T-cell (primary cell): ENCODE measurements around the gene FAM83E. TPM values are rescaled to one million over a fixed set of nuclear protein-coding genes. Genes with fewer than 3 reads are reported as not detected.

Experiments used
- ATAC-seq, 4 experiments: fragments of 200-7000 bp in 3 of 4; fragments of 150-1000 bp in 1 of 4; cut with Tn5 transposase; replicated peaks in 1 of 4; 1 replicate in 3 of 4; 2 replicates in 1 of 4; pipeline ENCODE4 v1.10.0; 2021; ENCODE audit warnings: moderate library complexity in 3 of 4, mild to moderate bottlenecking in 2 of 4, moderate number of reproducible peaks in 1 of 4
- CTCF ChIA-PET, 2 donors: fragments of 300-600 bp; sonication (Branson Sonifier 250); formaldehyde crosslinking; loops; one replicate each; lab custom pipeline; 2022; ENCODE audit warnings: antibody characterized with exemption in 2 of 2; lab: Charles Lee
- POLR2A ChIA-PET, 2 donors: fragments of 300-600 bp; sonication (Branson Sonifier 250); formaldehyde crosslinking; loops; one replicate each; lab custom pipeline; 2022; ENCODE audit warnings: antibody characterized with exemption in 2 of 2; lab: Charles Lee
- DNase-seq, 35 experiments: peaks; one replicate each; pipeline versions ENCODE4 v3.0.0 to v3.0.0-alpha.2; 2013 to 2023
- H3K27ac ChIP-seq: one replicate; pipeline ENCODE4 v1.5.1; 2013; ENCODE audit warnings: low read length
- H3K27me3 ChIP-seq, 2 experiments: replicated peaks in 1 of 2; 1 replicate in 1 of 2; 2 replicates in 1 of 2; pipeline versions ENCODE4 v1.6.1 to v1.7.0; 2013; ENCODE audit warnings: low read length in 1 of 2, mixed read lengths in 1 of 2; ENCODE audit not compliant: control insufficient read depth in 2 of 2, insufficient read depth in 2 of 2; ENCODE audit errors: extremely low read depth in 1 of 2
- H3K36me3 ChIP-seq, 2 donors: 1 replicate in 1 of 2; 2 replicates in 1 of 2; pipeline versions ENCODE4 v1.6.1 to v1.7.0; 2013; ENCODE audit warnings: low read length in 1 of 2; ENCODE audit not compliant: control insufficient read depth in 2 of 2, insufficient read depth in 1 of 2; ENCODE audit errors: extremely low read depth in 1 of 2
- H3K4me1 ChIP-seq, 2 experiments: 1 replicate in 1 of 2; 2 replicates in 1 of 2; pipeline versions ENCODE4 v1.6.1 to v1.7.0; 2013; ENCODE audit warnings: low read length in 2 of 2, mixed read lengths in 1 of 2; ENCODE audit not compliant: insufficient read depth in 2 of 2, control insufficient read depth in 1 of 2; ENCODE audit errors: extremely low read depth in 1 of 2
- H3K4me3 ChIP-seq, 2 donors: 1 replicate in 1 of 2; 2 replicates in 1 of 2; pipeline versions ENCODE4 v1.5.1 to v1.7.0; 2013; ENCODE audit warnings: mild to moderate bottlenecking in 2 of 2, low read length in 1 of 2, moderate library complexity in 1 of 2; ENCODE audit not compliant: control insufficient read depth in 1 of 2; ENCODE audit errors: extremely low read depth in 1 of 2
- H3K9me3 ChIP-seq: 2 replicates; pipeline ENCODE4 v1.7.0; 2013
- H3K27ac Mint-ChIP-seq, 2 donors: one replicate each; pipeline ENCODE4 v1.8.0; 2020 to 2021; ENCODE audit warnings: mild to moderate bottlenecking in 2 of 2, mixed read lengths in 2 of 2
- H3K27me3 Mint-ChIP-seq, 2 donors: one replicate each; pipeline ENCODE4 v1.8.0; 2021 to 2022; ENCODE audit warnings: mixed read lengths in 2 of 2
- H3K36me3 Mint-ChIP-seq: one replicate; pipeline ENCODE4 v1.8.0; 2021; ENCODE audit warnings: mixed read lengths
- H3K4me1 Mint-ChIP-seq, 3 donors: one replicate each; pipeline ENCODE4 v1.8.0; 2020 to 2022; ENCODE audit warnings: mixed read lengths in 3 of 3, mild to moderate bottlenecking in 1 of 3
- H3K4me3 Mint-ChIP-seq, 3 donors: one replicate each; pipeline ENCODE4 v1.8.0; 2020 to 2022; ENCODE audit warnings: mild to moderate bottlenecking in 3 of 3, mixed read lengths in 3 of 3, moderate library complexity in 3 of 3
- H3K9me3 Mint-ChIP-seq, 3 donors: one replicate each; pipeline ENCODE4 v1.8.0; 2020 to 2022; ENCODE audit warnings: mixed read lengths in 3 of 3
- WGBS: methylation state at CpG from one replicate; pipeline ENCODE4 v1.1.5; 2013; ENCODE audit warnings: missing lambda C conversion rate; ENCODE audit not compliant: insufficient coverage; 5-methylcytosine and 5-hydroxymethylcytosine counted together
- total RNA-seq, 35 experiments: library from RNA in 6 of 35; stranded (reverse) in 6 of 35; fragments of 120-200 nt in 1 of 35; gene quantifications; one replicate each; pipeline versions ENCODE4 v1.2.1 to v1.2.4 and lab custom pipeline; 2013 to 2026

Gene FAM83E
- total RNA-seq, 5 donors from 2014 or later (not counting 1 experiment from before 2014, with no cell fraction given), result 2.3 to 3.0 (median 2.7) TPM; not detected in 1

DNA sequence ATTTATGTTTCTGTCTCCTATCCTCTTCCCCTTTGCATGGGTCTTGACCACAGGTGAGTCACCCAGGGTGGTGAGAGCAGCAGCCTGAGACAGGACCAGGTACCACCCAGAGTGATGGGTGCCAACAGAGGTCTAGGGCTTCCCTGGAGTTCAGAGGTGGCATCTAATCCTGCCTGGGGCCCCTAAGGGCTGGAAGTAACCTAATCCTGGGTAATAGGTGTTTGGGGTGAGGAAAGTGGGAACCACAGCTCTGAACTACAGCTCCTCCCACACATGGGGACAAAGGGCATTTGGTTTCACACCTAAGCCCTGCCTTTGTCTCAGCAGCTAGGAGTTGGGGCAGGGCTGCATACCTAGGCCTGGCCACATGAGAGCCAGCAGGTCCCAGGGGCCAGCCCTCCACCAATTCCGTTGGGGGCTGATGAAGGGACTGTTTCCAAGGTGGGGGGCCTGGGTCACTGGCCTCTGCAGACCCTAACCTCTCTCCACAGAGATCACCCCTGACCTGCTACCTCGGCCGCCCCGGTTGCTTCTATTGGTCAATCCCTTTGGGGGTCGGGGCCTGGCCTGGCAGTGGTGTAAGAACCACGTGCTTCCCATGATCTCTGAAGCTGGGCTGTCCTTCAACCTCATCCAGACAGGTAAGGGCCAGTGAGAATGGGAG lies 12.5 kb upstream of the FAM83E start:
- CTCF ChIA-PET, result interaction anchor here in 1 of 2 donors (0.5 kb wide), 1 partner anchor 299 kb away, joined by 7 read pairs; no protein-coding TSS in a partner anchor
- no CpG with 5 or more reads among the region's 6 CpGs for WGBS

DNA sequence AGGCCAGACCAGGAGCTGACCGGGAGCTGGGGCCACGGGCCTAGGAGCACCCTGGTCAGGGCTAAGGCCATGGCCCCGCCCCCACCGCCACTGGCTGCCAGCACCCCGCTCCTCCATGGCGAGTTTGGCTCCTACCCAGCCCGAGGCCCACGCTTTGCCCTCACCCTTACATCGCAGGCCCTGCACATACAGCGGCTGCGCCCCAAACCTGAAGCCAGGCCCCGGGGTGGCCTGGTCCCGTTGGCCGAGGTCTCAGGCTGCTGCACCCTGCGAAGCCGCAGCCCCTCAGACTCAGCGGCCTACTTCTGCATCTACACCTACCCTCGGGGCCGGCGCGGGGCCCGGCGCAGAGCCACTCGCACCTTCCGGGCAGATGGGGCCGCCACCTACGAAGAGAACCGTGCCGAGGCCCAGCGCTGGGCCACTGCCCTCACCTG lies 11.0 kb upstream of the FAM83E start:
- CTCF ChIA-PET, result interaction anchor here in 1 of 2 donors (0.6 to 0.7 kb wide), 2 partner anchors 51 to 136 kb away, joined by 4 read pairs; no protein-coding TSS in a partner anchor

More for the DNA sequence above, 12.5 kb upstream of the FAM83E start:
- Histone ChIP-seq H3K4me3 (no peak overlapping the region), H3K4me1 (peaks cover 17 to 62% of the 10 kb centered on the region in 2 experiments), H3K27ac (no peak overlapping the region), H3K9me3 (no peaks in the 10 kb centered on the region), H3K36me3 (peaks cover 26 to 32% of the 10 kb centered on the region in 2 donors), H3K27me3 (no peaks in the 10 kb centered on the region)
- Mint-ChIP-seq H3K4me1 (peaks cover 32 to 50% (median 46%) of the 10 kb centered on the region in 3 donors), H3K36me3 (peaks cover 15% of the 10 kb centered on the region), H3K27me3 (no peaks in the 10 kb centered on the region), H3K27ac (peak overlapping the region; percentile 55 to 65), H3K9me3 (no peaks in the 10 kb centered on the region), H3K4me3 (no peak overlapping the region)
- peak in 2 of 4 experiments; percentile 12 to 42 for ATAC-seq
- peak in 1 of 35 experiments; percentile 36 for DNase-seq
- POLR2A ChIA-PET, result no interaction called here

GRCh38 chr19:48624791-48625723 lies 10.2 kb upstream of the FAM83E start:
- ChIA-PET POLR2A (no interaction called here), CTCF (no interaction called here)
- peaks cover 30 to 47% (median 43%) of the 10 kb centered on the region in 3 donors for H3K4me1 Mint-ChIP-seq
- no peaks in the 10 kb centered on the region for H3K9me3 ChIP-seq
- H3K4me3 Mint-ChIP-seq, result peak overlapping the region; percentile 13 to 78 (median 32)
- ATAC-seq (no peak), DNase-seq (no peak)
- no peaks in the 10 kb centered on the region for H3K27me3 Mint-ChIP-seq
- peaks cover 18% of the 10 kb centered on the region for H3K36me3 Mint-ChIP-seq
- H3K4me1 ChIP-seq, result peaks cover 12 to 50% of the 10 kb centered on the region in 2 experiments
- no peaks in the 10 kb centered on the region for H3K9me3 Mint-ChIP-seq
- peak overlapping the region; percentile 66 for H3K27ac ChIP-seq
- WGBS, result 73% methylated on average over 11 of the region's 24 CpGs
- H3K27ac Mint-ChIP-seq, result peak overlapping the region; percentile 96
- H3K4me3 ChIP-seq, result peak overlapping the region in 1 of 2 donors; percentile 38
- H3K27me3 ChIP-seq, result no peaks in the 10 kb centered on the region
- peaks cover 11 to 13% of the 10 kb centered on the region in 2 donors for H3K36me3 ChIP-seq

More for the DNA sequence above, 11.0 kb upstream of the FAM83E start:
- Histone ChIP-seq H3K4me3 (no peak overlapping the region), H3K36me3 (peaks cover 19 to 21% of the 10 kb centered on the region in 2 donors), H3K27me3 (no peaks in the 10 kb centered on the region), H3K4me1 (peaks cover 13 to 55% of the 10 kb centered on the region in 2 experiments), H3K9me3 (no peaks in the 10 kb centered on the region), H3K27ac (no peak overlapping the region)
- no peaks in the 10 kb centered on the region for H3K9me3 Mint-ChIP-seq
- POLR2A ChIA-PET, result no interaction called here
- no peak overlapping the region for H3K27ac Mint-ChIP-seq
- peaks cover 21% of the 10 kb centered on the region for H3K36me3 Mint-ChIP-seq
- H3K27me3 Mint-ChIP-seq, result no peaks in the 10 kb centered on the region
- no peak overlapping the region for H3K4me3 Mint-ChIP-seq
- H3K4me1 Mint-ChIP-seq, result peaks cover 30 to 48% (median 48%) of the 10 kb centered on the region in 3 donors
- WGBS, result 97% methylated on average over 20 of the region's 30 CpGs
- no peak for ATAC-seq
- no peak for DNase-seq

- Mint-ChIP-seq H3K4me1 (peaks cover 36 to 55% (median 49%) of the 10 kb centered on the region in 3 donors), H3K9me3 (no peaks in the 10 kb centered on the region), H3K27me3 (no peaks in the 10 kb centered on the region), H3K4me3 (peak overlapping the region; percentile 78 to 81 (median 79)), H3K36me3 (peaks cover 17% of the 10 kb centered on the region), H3K27ac (peak overlapping the region; percentile 96)
- H3K27me3 ChIP-seq, result no peaks in the 10 kb centered on the region
- DNase-seq, result peak; percentile 77 to 97 (median 86)
- peak overlapping the region; percentile 39 to 53 for H3K4me3 ChIP-seq
- ChIA-PET POLR2A (no interaction called here), CTCF (interaction anchor here in 1 of 2 donors (0.6 kb wide), 1 partner anchor 305 kb away, joined by 3 read pairs; no protein-coding TSS in a partner anchor)
- ATAC-seq, result peak; percentile 74 to 79 (median 77)
- peak overlapping the region; percentile 66 for H3K27ac ChIP-seq
- peaks cover 12 to 54% of the 10 kb centered on the region in 2 experiments for H3K4me1 ChIP-seq
- no peaks in the 10 kb centered on the region for H3K9me3 ChIP-seq
- H3K36me3 ChIP-seq, result peaks cover 1 to 6% of the 10 kb centered on the region in 2 donors
- WGBS, result under 1% methylated on average over 23 of the region's 40 CpGs
Observed at GRCh38 chr19:48624067-48624594, 9.3 kb upstream of the FAM83E start.

DNA sequence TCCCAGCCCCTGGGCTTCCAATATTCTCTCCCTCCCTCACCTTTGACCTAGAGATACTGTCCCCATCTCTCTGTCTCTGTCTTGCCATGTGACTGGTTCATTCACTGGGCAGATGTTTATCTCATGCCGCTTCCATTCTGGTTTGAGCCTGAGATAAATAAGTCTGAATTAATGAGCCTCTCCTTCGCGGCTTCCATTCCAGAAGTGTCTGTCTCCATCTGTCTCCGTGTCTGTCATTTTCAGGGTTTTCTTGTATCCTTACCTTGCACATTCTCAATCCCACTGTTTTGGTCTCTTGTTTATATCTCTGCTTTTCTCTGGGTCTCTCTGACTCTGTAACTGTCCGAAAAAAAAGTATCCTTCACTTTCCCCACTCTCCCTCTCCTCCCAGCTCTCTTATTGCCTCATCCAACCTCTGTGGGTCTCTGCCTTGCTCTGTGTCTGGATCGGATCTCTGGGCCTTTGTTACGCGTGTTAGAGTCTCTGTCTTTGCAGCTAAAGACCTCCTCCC lies 8.7 kb upstream of the FAM83E start:
- Histone ChIP-seq H3K27ac (peak overlapping the region; percentile 42), H3K27me3 (peaks cover 0 to 2% of the 10 kb centered on the region in 2 experiments), H3K36me3 (peaks cover 0 to under 1% of the 10 kb centered on the region in 2 donors), H3K9me3 (no peaks in the 10 kb centered on the region), H3K4me1 (peaks cover 12 to 55% of the 10 kb centered on the region in 2 experiments), H3K4me3 (peak overlapping the region; percentile 1 to 53)
- DNase-seq (peak in 1 of 35 experiments; percentile 13), ATAC-seq (no peak)
- peak overlapping the region; percentile 96 for H3K27ac Mint-ChIP-seq
- H3K27me3 Mint-ChIP-seq, result no peaks in the 10 kb centered on the region
- H3K4me1 Mint-ChIP-seq, result peaks cover 40 to 58% (median 51%) of the 10 kb centered on the region in 3 donors
- H3K9me3 Mint-ChIP-seq, result no peaks in the 10 kb centered on the region
- WGBS, result 52% methylated on average over 7 of the region's 8 CpGs
- peaks cover 19% of the 10 kb centered on the region for H3K36me3 Mint-ChIP-seq
- ChIA-PET CTCF (interaction anchor here in 1 of 2 donors (0.6 to 0.7 kb wide), 2 partner anchors 116 to 179 kb away, joined by 3 read pairs; no protein-coding TSS in a partner anchor), POLR2A (interaction anchor here in 1 of 2 donors (0.6 kb wide), 1 partner anchor 14 kb away, joined by 3 read pairs; no protein-coding TSS in a partner anchor)
- H3K4me3 Mint-ChIP-seq, result peak overlapping the region; percentile 78 to 81 (median 79)
